ENCODE results near the gene STK17A. TPM values are rescaled to one million over a fixed set of nuclear protein-coding genes. Genes with fewer than 3 reads are reported as not detected.

The STK17A gene
- total and polyA plus RNA-seq, 2 of the 8 experiments (the other 6 are each of a cell fraction or from before 2014, with no cell fraction given): 2.2 to 12.2 TPM

DNA sequence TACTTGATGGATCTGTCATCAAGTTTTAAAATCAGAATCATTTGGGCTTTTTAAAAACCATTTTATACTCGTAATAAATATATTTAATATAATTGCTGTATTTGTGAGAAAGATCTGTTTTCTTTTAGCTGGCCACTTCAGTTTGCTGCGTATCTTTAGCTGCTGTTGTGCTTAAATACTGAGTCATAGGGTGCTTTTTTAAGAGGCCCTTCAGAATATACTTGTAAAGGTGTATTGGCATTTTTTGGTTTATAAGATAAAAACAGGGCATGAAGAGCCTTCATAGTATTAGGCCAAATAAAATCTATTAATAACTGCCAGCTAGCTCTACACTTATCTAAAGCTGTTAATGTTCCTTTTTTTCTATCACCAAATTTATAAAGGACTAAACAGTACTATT lies 43.8 kb downstream of the STK17A start:
- H2AK5ac ChIP-seq (ENCODE audit: low read depth, low read length): no peak overlapping the region
- no peak overlapping the region for H3K23ac ChIP-seq (ENCODE audit: insufficient read length)
- no peak overlapping the region for H3K18ac ChIP-seq (ENCODE audit: extremely low read depth, low read length)
- H2BK120ac ChIP-seq (replicated peaks; ENCODE audit: low read depth, low read length): no peak overlapping the region
- H3K14ac ChIP-seq (ENCODE audit: insufficient read length): no peak overlapping the region
- no peaks in the 10 kb centered on the region for H3K9me3 ChIP-seq (ENCODE audit: insufficient read depth in 2 of 2, low read depth in 1 of 2, low read length in 1 of 2)
- no peaks in the 10 kb centered on the region for H3K79me1 ChIP-seq (ENCODE audit: low read depth, low read length)
- FAIRE-seq: no peak
- H2BK5ac ChIP-seq (ENCODE audit: low read depth, low read length): no peak overlapping the region
- H3K4ac ChIP-seq (replicated peaks; ENCODE audit: insufficient read length, low read depth, low read length): no peak overlapping the region
- H3K4me1 ChIP-seq (replicated peaks in 1 of 4; ENCODE audit: control insufficient read depth in 3 of 4, insufficient read depth in 4 of 4, low read length in 3 of 4): peaks cover 0 to 2% (median 0%) of the 10 kb centered on the region in 4 experiments; a peak in 1 of 7 replicates
- H3K4me2 ChIP-seq (ENCODE audit: insufficient read depth in 1 of 2, low read depth in 2 of 2, low read length in 2 of 2): no peak overlapping the region
- H4K5ac ChIP-seq (ENCODE audit: insufficient read length, low read depth, low read length): no peak overlapping the region
- H3K4me3 ChIP-seq (ENCODE audit: extremely low read depth in 1 of 4, insufficient read depth in 2 of 4, low read depth in 3 of 4, low read length in 4 of 4): no peak overlapping the region
- H3K9ac ChIP-seq (replicated peaks in 1 of 4; ENCODE audit: extremely low read depth in 1 of 4, low read depth in 3 of 4, low read length in 3 of 4): no peak overlapping the region
- H2AFZ ChIP-seq (ENCODE audit: low read length): no peak overlapping the region
- H4K20me1 ChIP-seq (replicated peaks in 1 of 2; ENCODE audit: control insufficient read depth in 1 of 2, insufficient read depth in 2 of 2, low read length in 2 of 2): peaks cover 0 to 1% of the 10 kb centered on the region in 2 experiments
- H3K36me3 ChIP-seq (ENCODE audit: control insufficient read depth in 2 of 4, insufficient read depth in 4 of 4, low read length in 3 of 4): peaks cover 0 to 15% (median 3%) of the 10 kb centered on the region in 4 experiments; a peak in 2 of 8 replicates
- 81% methylated on average over 2 of the region's 2 CpGs; no CpG with 5 or more reads in 1 of the 2 experiments for WGBS, 2 experiments (ENCODE audit: extremely low coverage in 1 of 2, insufficient coverage in 1 of 2, insufficient read length in 1 of 2, insufficient replicate concordance in 2 of 2, low coverage in 1 of 2, low lambda C conversion rate in 2 of 2, missing lambda C conversion rate in 1 of 2)
- no peaks in the 10 kb centered on the region for H3K79me2 ChIP-seq (ENCODE audit: control insufficient read depth in 1 of 2, insufficient read depth in 2 of 2, low read length in 2 of 2)
- CTCF ChIA-PET (ENCODE audit: partially characterized antibody): interaction anchor here (0.8 to 2.0 kb wide), 3 partner anchors 44 to 73 kb away, joined by 4 to 9 read pairs (median 4); partner anchors contain the start of gene STK17A
- no peaks in the 10 kb centered on the region for H3K27me3 ChIP-seq (replicated peaks in 1 of 4; ENCODE audit: control insufficient read depth in 3 of 4, extremely low read depth in 1 of 4, insufficient read depth in 3 of 4, low read length in 3 of 4)
- no peak overlapping the region for H4K8ac ChIP-seq (ENCODE audit: extremely low read depth, insufficient read depth, low read length)
- H2BK12ac ChIP-seq (ENCODE audit: low read depth, low read length): no peak overlapping the region
- no peak overlapping the region for H3K56ac ChIP-seq (replicated peaks; ENCODE audit: insufficient read length, low read depth, low read length)
- no peak overlapping the region for H4K91ac ChIP-seq (replicated peaks; ENCODE audit: insufficient read length, low read length)
- POLR2A ChIA-PET (ENCODE audit: partially characterized antibody): no interaction called here
- H2BK15ac ChIP-seq (ENCODE audit: low read length): no peak overlapping the region
- H3K23me2 ChIP-seq (ENCODE audit: low read depth, low read length): no peaks in the 10 kb centered on the region
- no peak overlapping the region for H2BK20ac ChIP-seq (ENCODE audit: low read length)
- no peak for DNase-seq (ENCODE audit: low read depth in 1 of 2, low spot score in 2 of 2)
- H3K27ac ChIP-seq (ENCODE audit: low read depth, low read length): no peak overlapping the region
- no peak for TF ChIP-seq CEBPB (IDR thresholded peaks at IDR 0.05; ENCODE audit: low read depth, low read length)
- TF ChIP-seq TEAD4 (IDR thresholded peaks at IDR 0.05; ENCODE audit: low read depth, low read length): no peak
- TF ChIP-seq SIN3A (conservative IDR thresholded peaks at IDR 0.05 in 1 of 2, IDR thresholded peaks at IDR 0.05 in 1 of 2; ENCODE audit: low read depth in 1 of 2, low read length in 2 of 2): no peak
- no peak for TF ChIP-seq CTBP2 (IDR thresholded peaks at IDR 0.05; ENCODE audit: borderline replicate concordance, insufficient read depth, insufficient read length, low read length)
- TF ChIP-seq, protein P1, sequence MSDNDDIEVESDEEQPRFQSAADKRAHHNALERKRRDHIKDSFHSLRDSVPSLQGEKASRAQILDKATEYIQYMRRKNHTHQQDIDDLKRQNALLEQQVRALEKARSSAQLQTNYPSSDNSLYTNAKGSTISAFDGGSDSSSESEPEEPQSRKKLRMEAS (IDR thresholded peaks at IDR 0.05): no peak
- no peak for TF ChIP-seq EP300 (IDR thresholded peaks at IDR 0.05; ENCODE audit: borderline replicate concordance in 1 of 2, low read depth in 2 of 2, low read length in 2 of 2)
- no peak for TF ChIP-seq ZNF274 (IDR thresholded peaks at IDR 0.05; ENCODE audit: borderline replicate concordance, extremely low read depth, low read length)
- TF ChIP-seq POLR2AphosphoS5 (IDR thresholded peaks at IDR 0.05; ENCODE audit: low read depth, low read length): no peak
